Esophagus squamous epithelium (tissue), 4 donors: Measurements from ENCODE around the gene MAEA.

ENCODE experiments used
- POLR2A ChIP-seq, 4 donors: fragments of 450-650 bp; IDR thresholded peaks; one replicate each; pipeline ENCODE4 v1.6.1; 2017; ENCODE audit warnings: antibody characterized with exemption in 4 of 4, mild to moderate bottlenecking in 4 of 4, moderate library complexity in 3 of 4
- TF ChIP-seq, protein P1 (sequence below), 6 experiments: fragments of 450-650 bp in 4 of 6; fragments of 200-600 bp in 2 of 6; sonication (generic) in 2 of 6; IDR thresholded peaks; one replicate each; pipeline ENCODE4 v1.5.1; 2016 to 2019; ENCODE audit warnings: antibody characterized with exemption in 6 of 6, mild to moderate bottlenecking in 4 of 6, moderate library complexity in 4 of 6

DNA sequence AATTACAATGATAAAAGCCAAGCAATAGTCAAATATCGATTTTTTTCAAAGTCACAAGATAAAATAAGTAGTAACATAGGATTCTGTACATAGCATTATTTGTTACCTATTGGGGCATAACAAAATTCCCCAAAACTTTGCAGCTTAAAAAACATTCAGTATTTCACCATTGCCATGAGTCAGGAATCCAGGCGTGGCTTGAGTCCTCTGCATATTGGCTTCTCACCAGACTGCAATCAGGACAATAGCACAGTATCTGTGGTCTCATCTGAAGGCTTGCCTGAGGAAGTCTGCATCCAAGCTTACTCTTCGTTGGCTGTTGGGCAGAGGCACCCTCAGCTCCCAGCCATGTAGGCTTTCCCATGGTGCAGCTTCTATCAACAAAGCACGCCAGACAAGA lies 34.5 kb upstream of the MAEA start:
- TF ChIP-seq, protein P1, sequence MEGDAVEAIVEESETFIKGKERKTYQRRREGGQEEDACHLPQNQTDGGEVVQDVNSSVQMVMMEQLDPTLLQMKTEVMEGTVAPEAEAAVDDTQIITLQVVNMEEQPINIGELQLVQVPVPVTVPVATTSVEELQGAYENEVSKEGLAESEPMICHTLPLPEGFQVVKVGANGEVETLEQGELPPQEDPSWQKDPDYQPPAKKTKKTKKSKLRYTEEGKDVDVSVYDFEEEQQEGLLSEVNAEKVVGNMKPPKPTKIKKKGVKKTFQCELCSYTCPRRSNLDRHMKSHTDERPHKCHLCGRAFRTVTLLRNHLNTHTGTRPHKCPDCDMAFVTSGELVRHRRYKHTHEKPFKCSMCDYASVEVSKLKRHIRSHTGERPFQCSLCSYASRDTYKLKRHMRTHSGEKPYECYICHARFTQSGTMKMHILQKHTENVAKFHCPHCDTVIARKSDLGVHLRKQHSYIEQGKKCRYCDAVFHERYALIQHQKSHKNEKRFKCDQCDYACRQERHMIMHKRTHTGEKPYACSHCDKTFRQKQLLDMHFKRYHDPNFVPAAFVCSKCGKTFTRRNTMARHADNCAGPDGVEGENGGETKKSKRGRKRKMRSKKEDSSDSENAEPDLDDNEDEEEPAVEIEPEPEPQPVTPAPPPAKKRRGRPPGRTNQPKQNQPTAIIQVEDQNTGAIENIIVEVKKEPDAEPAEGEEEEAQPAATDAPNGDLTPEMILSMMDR (IDR thresholded peaks at IDR 0.05): no peak
- no peak for TF ChIP-seq POLR2A (IDR thresholded peaks at IDR 0.05)
